ENCODE data around the gene CAV2.

DNA sequence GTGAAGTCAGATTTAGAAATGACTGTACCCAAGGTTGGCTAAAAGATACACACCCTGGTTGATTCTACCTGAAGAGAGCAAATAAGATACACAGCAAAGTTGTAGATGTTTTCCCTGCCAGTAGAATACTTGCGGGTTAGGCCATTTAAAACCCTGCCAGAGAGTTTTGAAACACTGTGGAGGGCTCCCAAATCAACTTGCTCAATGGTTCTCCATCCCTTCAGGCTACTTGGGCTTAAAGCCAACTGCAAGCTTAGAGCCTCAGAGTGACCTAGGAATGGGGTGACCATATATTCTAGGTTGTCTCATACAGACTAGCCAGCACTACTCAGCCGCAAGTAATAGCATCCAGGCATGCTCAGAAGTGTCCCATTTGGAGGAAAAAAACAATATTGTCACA lies 35.3 kb downstream of the CAV2 start:
- TF ChIP-seq EZH2 (IDR thresholded peaks at IDR 0.05; ENCODE audit: low read depth, low read length, severe bottlenecking) (no peak), USF2 (IDR thresholded peaks at IDR 0.05; ENCODE audit: low read length) (no peak)
- TF ChIP-seq, protein P1, sequence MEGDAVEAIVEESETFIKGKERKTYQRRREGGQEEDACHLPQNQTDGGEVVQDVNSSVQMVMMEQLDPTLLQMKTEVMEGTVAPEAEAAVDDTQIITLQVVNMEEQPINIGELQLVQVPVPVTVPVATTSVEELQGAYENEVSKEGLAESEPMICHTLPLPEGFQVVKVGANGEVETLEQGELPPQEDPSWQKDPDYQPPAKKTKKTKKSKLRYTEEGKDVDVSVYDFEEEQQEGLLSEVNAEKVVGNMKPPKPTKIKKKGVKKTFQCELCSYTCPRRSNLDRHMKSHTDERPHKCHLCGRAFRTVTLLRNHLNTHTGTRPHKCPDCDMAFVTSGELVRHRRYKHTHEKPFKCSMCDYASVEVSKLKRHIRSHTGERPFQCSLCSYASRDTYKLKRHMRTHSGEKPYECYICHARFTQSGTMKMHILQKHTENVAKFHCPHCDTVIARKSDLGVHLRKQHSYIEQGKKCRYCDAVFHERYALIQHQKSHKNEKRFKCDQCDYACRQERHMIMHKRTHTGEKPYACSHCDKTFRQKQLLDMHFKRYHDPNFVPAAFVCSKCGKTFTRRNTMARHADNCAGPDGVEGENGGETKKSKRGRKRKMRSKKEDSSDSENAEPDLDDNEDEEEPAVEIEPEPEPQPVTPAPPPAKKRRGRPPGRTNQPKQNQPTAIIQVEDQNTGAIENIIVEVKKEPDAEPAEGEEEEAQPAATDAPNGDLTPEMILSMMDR (IDR thresholded peaks at IDR 0.05; ENCODE audit: control extremely low read depth in 1 of 3, insufficient read depth in 1 of 3, low read depth in 1 of 3, low read length in 3 of 3): no peak
